ENCODE measurements around the gene SLC35A4.
"Not testable (repeated sequence)": the region's sequence is repeated elsewhere in the genome, so short reads cannot be mapped to it uniquely, and the experiment has no call there.

SLC35A4 gene

DNA sequence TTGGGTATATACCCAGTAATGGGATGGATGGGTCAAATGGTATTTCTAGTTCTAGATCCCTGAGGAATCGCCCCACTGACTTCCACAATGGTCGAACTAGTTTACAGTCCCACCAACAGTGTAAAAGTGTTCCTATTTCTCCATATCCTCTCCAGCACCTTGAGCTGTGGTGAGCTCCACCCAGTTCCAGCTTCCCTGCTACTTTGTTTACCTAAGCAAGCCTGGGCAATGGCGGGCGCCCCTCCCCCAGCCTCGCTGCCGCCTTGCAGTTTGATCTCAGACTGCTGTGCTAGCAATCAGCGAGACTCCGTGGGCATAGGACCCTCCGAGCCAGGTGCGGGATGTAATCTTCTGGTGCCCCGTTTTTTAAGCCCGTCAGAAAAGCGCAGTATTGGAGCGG is 28.4 kb downstream of the SLC35A4 start:
- DNase-seq, result not testable (repeated sequence)

GRCh38 chr5:140594169-140594568 is 29.5 kb downstream of the SLC35A4 start:
- DNase-seq, result no peak

DNA sequence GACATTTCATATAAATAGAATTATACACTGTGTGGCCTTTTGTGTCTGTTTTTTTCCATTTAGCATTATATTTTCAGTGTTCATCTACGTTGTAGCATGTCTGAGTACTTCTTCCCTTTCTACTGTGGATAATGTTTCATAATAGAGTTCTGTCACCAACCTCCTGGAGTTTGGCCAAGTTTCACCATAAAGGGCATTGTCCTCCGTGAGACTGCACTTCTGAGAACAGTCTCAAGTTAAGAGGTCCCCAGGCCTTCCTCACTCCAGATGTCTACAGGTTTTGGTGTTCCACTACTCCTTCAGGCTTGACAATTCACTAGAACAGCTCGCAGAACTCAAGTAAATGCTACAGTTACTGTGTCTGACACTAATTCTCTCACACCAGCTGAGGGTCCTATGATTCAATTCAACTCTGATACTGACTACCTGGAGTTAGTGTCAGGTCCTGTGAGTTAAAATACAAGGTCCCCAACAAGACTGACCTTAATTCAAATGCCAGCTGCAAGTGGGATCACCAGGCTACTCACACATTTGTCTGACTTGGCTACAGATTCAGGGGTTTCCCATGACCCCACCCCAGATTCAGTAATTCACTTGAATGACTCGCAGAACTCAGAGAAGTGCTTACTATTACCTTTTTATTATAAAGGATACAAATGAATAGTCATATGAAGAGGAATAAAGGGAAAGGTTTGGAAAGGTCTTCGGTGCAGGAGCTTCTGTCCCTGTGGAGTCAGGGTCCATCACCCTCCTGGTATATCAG is 31.1 kb downstream of the SLC35A4 start:
- DNase-seq, result no peak

GRCh38 chr5:140596321-140596741 is 31.7 kb downstream of the SLC35A4 start:
- DNase-seq, result no peak

GRCh38 chr5:140598836-140599235 is 34.2 kb downstream of the SLC35A4 start:
- DNase-seq, result no peak

GRCh38 chr5:140600096-140600495 is 35.5 kb downstream of the SLC35A4 start:
- no peak for DNase-seq

GRCh38 chr5:140602147-140602546 is 37.5 kb downstream of the SLC35A4 start:
- no peak for DNase-seq

- not testable (repeated sequence) for DNase-seq
Observed at GRCh38 chr5:140603446-140603698, 38.7 kb downstream of the SLC35A4 start.

DNA sequence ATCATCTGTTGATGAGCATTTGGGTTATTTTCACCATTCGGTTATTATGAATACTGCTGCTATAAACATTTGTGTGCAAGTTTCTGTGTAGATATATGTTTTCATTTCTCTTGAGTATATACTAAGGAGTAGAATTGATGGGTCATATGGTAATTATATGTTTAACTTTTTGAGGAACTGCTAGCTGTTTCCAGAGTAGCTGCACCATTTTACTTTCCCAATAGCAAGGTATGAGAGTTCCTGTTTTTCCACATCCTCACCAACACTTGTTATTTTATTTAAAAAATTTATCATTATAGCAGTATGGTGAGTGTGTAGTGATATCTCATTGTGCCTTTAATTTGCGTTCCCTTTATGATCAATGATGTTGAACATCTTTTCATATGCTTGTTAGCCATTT is 39.1 kb downstream of the SLC35A4 start:
- no peak for DNase-seq

DNA sequence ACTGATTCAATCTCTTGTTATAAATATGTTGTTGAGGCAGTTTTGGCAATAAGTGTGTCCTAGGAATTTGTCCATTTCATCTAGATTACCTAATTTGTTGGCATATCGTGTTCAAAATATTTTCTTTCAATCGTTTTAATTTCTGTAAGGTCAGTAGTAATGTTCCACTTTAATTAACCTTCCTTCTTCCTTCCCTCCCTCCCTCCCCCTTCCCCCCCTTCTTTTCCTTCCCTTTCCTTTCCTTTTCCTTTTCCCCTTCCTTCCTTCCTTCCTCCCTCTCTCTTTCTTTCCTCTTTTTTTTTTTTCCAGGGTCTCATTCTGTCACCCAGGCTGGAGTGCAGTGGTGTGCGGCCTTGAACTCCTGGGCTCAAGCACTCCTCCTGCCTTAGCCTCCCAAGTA is 41.3 kb downstream of the SLC35A4 start:
- no peak for DNase-seq

- no peak for DNase-seq
Observed at GRCh38 chr5:140607031-140607430, 42.4 kb downstream of the SLC35A4 start.

DNA sequence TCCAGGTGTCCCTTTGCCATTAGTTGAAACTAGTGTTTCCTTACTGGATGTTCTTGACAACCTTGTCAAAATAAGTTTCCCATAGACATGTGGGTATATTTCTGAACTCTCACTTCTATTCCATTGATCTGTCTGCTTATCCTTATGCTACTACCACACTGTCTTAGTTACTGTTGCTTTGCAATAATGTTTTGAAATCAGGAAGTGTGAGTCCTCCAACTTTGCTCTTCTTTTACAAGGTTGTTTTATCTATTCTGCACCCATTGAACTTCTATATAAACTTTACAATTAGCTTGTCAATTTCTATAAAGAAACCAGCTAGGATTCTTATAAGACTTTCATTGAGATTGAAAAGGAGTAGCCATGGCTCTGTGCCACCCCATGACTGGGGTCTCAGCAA is 44.1 kb downstream of the SLC35A4 start:
- no peak for DNase-seq

- DNase-seq, result no peak
Observed at GRCh38 chr5:140609126-140609525, 44.5 kb downstream of the SLC35A4 start.

GRCh38 chr5:140611020-140611521 is 46.4 kb downstream of the SLC35A4 start:
- DNase-seq, result no peak

Measured in activated gamma-delta T cell treated with Interleukin-2 at 50 U/mL for 16 hours (primary cell).